ENCODE data around the gene USP6.
A peak's percentile ranks its signal among the peaks of the same experiment; 100 is the strongest.
"Not testable (repeated sequence)": the region's sequence is repeated elsewhere in the genome, so short reads cannot be mapped to it uniquely, and the experiment has no call there.

The USP6 gene

DNA sequence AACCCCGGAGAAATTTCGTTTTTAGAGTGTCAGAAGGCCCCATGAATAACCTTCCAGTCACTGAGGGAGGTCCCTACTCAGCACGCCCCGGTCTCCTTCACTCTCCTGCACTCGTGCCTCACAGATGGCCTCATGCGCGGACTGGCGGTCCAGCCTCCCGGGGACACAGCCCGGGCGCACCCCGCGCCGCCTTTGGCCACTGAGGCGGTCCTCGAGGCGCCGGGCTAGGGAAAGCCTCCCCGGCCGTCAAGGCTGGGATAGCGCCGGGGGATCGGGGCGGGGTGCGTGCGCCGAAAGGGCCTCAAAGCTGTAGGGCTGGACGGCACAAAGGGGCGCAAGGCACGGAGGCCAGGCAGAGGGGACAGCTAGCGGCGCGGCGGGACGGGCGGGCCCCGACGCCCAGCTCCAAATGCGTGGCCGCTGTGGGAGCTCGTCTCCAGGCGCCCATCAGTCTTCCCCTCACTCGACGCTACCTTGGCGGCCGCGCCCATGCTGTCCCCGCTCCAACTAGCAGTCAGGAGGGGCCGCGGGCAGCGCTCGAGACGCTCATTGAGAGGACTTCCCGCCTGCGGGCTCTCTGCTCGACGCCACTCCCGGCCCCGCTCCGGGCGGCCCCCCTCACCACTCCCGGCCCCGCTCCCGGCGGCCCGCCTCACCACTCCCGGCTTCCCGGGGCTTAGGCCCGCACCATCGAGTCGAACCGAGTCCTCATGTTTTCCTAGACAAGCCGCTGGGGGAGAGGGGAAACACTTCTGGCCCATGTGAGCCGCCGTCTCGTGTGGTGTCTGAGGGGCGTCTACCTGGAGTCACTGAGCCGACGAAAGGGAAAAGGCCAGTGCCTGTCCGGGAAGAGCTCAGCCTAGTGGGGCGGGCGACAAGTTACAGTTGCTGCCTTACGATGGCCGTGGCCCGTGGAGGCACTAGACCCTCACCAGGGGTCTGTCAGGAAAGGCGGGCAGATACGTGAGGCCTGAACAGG is at the start of gene USP6:
Gene USP6 (plus strand): TSS at position 360 of the 979 bp plus-strand sequence. CDS start 14,336 bp downstream, outside the sequence.
- DNase-seq = no peak

DNA sequence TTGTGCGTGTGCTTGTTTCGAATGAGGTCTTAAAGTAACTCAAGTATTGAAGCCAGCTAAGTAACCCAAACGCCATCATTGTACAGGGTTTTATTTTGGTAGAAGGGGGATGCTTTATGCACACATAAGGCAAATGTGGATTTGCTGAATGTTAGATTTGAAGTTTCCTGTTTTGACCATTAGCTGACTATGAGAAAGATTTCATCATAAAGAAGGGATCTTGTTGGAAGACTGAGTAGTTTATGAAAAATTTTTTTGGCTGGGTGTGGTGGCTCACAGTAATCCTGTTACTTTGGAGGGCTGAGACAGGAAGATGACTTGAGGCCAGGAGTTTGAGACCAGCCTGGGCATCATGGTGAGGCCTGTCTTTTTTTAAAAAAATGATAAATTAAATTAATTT is 47.6 kb upstream of the USP6 start:
- no peak for DNase-seq

DNA sequence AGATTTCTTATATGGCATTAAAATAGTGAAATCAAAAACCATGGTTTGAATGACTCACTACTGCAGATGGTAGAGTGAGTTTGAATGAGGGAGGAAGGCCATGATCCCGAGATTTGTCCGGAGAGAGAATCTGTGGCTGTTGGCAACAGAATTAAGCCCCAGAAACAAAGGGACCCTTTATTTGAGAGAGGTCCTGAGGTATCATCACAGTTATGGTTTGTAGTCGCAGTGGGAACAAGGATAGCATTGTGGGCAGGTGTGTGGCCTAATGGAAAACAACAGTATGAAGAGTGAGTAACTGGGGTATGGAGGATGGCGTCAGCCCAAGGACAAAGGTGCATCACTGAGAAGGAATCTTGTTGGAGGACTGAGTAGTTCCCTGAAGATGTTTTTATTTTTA is 46.1 kb upstream of the USP6 start:
- DNase-seq = no peak

DNA sequence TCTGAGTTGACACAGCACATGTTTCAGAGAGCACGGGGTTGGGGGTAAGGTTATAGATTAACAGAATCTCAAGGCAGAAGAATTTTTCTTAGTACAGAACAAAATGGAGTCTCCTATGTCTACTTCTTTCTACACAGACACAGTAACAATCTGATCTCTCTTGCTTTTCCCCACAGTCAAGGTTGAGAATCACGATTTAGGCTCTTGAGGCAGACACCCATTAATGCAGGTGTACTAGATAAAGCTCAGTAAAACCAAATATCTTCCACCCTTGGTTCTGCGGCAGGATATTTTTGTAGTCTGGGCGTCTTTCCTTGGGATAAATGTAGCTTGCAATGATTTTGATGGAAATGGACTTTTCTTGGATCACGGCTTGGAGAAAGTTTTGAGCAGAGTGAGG is 40.4 kb upstream of the USP6 start:
- not testable (repeated sequence) for DNase-seq

DNA sequence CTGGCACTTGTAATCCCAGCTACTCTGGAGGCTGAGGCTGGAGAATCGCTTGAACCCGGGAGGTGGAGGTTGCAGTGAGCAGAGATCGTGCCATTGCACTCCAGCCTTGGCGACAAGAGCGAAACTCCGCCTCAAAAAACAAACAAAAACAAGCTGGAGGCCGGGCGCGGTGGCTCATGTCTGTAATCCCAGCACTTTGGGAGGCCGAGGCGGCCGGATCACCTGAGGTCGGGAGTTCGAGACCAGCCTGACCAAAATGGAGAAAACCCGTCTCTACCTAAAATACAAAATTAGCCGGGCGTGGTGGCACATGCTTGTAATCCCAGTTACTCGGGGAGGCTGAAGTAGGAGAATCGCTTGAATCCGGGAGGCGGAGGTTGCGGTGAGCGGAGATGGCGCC is 38.6 kb upstream of the USP6 start:
- not testable (repeated sequence) for DNase-seq

DNA sequence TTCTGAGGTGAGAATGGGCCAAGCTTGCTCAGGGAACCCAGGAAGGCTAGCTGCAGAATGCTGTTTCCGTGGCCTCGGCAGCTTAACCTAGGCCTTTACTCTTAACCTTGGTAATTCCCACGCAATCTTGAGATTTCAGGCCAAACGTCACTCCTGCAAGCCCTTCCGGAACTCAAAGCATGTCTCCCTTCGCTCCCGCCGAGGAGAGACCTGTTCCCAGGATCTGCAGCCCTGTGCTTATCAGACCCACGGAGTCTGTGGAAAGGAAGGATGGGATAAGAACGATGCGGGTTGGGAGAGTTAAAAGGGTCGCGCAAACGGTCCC is 38.1 kb upstream of the USP6 start:
- no peak for DNase-seq

DNA sequence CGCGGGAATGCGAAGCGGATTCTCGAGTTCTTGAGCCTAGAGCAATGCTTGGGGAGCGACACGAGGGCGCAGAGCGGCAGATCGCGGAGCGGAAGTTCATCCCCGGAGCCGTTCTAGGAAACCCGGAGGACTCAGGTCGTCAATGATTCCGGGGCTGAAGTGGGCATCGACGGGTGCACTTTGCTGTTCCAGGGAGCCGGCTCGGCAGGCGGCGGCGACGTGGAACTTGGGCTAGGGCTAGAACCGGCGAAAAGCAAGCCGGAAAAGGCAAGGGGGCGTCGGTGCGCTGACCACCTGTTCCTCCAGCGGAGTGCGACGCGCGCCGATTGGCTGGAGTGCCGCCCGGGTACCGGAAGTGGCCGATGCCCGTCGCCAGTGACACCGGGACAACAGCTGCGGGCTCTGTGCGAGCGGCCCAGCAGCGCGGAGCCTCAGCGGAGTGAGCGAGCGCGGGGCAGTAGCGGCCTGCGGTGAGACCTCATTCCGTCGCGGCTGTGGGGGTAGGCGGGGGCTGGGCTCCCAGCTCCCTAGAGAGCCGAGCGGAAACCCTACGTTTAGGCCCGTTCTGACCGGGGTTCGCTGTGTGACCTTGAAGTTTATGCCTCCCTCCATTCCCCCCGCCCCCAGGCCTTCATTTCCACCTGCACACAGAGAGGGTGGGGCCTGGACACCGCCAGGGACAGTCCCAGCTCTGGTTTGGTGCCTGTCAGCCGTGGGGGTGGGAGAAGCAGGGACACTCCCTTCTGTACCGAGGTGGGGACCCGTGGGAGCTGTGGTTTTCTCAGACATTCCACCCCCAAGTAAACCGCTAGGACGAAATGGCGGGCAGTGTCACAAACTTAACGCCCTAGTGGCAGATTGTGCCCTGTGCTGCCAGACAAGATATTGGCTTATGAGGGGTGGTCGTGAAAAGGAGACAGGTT is 37.5 kb upstream of the USP6 start, which contains the start of gene ZFP3:
Gene ZFP3 (plus strand): TSS at position 362 of the 923 bp plus-strand sequence. CDS start 13,038 bp downstream, outside the sequence.
- peak; percentile 76 for DNase-seq

DNA sequence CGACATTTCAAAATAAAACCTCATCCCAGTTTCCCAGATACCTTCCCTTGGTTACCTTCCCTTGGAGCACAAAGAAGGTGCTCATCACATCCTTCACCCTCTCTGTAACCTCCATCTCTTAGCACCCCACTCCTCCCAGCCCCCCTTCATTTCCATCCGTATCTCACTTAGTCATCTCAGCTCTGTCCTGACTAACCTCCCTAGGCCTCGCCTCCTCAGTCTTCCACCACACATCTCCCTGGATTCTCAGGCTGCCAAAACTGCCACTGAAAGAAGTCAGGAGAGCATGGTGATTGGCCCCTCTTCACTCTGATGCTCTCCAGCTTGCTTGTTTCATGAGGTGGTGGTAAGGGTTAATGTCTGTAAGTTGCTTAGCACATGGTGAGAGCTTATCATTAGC is 35.2 kb upstream of the USP6 start:
- DNase-seq = no peak

DNA sequence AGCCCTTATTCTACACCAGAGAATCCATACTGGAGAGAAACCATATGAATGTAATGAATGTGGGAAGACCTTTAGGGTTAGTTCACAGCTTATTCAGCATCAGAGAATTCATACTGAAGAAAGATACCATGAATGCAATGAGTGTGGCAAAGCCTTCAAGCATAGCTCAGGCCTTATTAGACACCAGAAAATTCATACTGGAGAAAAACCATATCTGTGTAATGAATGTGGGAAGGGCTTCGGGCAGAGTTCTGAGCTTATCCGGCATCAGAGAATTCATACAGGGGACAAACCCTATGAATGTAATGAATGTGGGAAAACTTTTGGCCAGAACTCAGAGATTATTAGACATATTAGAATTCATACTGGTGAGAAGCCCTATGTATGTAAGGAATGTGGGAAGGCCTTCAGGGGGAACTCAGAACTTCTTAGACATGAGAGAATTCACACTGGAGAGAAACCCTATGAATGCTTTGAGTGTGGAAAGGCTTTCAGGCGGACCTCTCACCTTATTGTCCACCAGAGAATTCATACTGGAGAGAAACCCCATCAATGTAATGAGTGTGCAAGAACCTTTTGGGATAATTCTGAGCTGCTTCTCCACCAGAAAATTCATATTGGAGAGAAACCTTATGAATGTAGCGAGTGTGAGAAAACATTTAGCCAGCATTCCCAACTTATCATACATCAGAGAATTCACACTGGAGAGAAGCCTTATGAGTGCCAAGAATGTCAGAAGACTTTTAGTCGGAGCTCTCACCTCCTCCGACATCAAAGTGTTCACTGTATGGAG is 23.4 kb upstream of the USP6 start:
- no peak for DNase-seq

DNA sequence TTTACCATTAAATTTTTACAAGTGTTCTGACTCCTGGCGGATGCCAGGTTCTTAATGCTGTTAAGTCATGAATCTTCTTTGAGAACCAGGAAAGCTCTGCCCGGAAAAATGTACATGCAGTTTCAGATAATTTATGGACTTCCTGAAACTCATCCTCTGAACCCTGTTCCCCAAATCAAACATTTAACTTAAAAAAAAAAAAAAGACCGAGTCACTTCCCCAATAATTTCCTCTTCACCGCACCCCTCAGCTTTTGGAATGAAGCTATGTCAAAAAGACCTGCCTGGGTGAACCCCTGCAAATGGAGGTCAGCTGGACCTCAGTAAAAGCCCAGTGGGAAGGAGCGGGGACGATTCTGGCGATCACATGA is 19.1 kb upstream of the USP6 start:
- no peak for DNase-seq

DNA sequence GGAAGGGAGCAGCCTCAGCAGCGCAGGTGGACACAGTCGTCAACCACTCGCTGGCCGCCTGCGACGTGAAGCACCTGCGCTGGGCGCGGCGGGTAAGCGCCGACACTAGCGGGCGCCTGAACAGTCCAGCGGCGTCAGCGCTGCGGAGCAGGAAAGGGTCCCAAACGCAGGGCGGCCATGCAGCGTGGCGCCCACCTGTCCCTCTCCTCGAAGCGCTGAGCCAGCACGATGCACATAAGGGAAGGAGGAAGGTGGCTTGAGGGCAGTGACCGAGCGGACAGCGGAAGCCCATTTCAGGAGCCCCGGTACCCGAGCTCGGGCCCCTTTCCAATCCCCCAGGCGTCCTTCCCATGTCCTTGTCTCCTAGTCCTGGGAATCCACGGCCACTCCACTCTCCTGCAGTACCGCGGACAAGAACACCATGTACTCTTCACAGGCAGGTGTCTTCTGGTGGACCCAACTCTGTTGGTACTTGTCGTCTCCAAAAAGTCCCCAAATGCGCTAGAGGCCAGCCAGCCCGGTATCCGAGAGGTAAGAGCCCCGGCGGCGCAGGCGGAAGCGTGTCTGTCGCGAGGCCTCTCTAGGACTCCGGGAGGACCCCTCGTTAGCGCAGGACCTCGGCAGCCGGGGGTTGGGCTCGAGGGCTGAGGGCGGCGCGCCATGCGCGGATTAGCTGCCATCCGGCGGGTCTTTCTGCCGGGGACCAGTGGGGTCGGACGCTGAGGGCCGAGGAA is 18.6 kb upstream of the USP6 start:
- DNase-seq = peak; percentile 14

DNA sequence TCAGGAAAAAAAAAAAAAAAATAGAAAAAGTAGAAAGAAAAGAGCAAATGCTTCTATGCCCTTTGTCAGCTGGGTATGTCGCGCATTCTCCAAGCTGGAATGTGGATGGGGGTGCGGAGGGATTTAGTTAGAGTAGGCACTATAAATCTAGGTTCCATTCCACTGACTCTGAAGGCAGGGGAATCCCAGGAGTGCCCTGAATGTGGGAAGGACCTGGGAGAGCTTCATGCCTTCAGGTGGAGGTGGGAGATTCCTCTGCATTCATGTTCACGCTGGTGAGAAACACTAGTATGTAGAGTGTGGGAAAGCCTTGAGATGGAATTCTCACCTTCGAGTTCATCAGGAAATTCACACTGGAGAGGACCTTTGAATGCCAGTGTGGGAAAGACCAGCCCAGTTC is 16.6 kb upstream of the USP6 start:
- no peak for DNase-seq

DNA sequence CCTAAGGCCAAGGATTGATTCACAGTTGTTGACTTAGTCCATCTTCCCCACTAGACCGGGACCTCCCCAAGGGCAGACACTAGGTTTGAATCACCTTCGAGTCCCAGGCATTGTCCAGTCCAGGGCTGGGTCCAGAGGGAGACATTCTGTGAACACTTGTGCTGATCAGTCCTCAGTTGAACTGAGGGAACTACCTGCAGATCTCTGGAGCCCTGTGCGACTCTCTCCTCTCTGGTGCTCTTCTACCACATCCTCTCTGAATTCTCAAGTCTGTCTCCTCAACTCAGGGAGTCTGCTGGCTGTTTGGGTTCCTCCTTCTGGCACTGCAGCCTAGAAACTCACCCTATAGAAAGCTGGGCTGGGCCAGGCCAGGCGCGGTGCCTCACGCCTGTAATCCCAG is 15.0 kb upstream of the USP6 start:
- DNase-seq = no peak

DNA sequence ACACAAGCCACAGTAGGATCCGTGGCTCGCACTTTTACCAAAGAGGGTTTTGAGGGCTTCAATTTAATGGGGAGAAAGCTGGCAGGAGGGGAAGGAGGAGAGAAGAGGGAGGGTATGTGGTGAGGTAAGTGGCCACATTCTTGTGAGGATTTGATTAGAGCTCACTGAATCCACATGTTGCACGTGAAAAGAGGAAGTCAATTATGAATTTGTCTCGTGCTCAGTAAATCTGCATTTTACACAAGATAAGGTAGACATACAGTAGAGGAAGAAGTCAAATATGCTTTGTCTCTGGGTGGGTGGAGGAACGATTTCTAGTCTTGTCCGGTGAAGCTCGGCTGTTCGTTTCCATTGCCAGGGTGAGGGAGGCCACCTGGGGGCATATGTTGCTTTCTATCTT is 5.0 kb upstream of the USP6 start:
- no peak for DNase-seq

DNA sequence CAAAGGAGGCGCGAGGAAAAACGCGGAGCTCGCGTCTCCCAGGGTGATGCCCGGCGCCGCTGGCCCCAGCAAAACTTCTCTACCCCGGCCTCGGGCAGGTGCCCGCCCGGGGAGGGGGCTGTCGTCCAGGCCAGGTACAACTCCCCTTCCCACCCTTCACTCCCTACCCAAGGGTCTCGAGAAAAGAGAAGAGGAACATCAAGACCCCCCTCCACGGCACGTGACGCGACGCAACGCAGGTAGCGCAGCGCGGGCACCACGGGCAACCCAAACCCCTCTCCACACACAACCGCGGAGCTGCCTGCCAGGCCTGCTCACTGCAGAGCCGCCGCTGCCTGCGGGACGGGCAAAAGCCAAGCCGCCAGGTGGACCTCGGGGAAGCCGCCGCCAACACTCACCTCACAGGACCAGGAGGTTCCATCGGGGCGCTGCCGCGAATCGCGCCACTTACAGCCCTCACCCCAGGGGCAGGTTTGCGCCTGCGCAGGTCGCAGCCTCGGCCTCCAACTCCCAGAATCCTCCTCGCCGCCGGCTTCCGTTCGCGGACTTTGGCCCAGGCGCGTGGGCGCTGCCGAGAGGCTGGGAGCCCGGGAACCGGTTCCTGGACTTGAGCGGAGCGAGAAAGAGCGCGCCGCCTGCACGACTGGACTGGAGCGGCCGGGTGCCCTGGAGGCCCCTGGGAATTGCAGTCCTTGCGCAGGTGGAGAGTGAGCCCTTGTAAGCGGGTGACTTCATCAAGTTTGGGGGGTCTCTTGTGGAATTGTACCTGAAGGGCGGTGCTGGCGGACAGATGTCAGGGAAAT is 4.2 kb upstream of the USP6 start, which contains the start of gene ZNF232:
Gene ZNF232 (minus strand): TSS at position 477 of the 803 bp plus-strand sequence. CDS start 56 bp downstream, at position 421.
- DNase-seq = peak; percentile 85

DNA sequence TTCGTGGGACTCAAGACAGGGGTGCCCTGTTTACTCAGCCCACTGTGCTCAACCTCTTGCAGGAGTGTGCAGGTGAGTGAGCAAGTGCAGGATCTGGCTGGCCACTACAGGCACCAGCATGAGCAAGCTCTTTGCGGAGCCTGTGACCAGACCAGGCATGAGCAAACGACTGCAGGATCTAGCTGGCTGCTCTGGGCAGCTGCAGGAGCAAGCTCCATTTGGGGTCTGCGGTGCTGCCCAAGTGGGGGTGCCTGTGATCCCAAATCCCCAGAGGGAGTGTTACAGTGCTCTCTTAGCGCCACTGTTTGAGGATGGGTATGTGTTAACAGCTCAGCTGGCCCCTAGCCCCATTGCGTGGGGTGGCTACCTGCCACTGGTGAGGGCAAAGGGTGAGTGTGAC is 2.4 kb downstream of the USP6 start:
- no peak for DNase-seq

DNA sequence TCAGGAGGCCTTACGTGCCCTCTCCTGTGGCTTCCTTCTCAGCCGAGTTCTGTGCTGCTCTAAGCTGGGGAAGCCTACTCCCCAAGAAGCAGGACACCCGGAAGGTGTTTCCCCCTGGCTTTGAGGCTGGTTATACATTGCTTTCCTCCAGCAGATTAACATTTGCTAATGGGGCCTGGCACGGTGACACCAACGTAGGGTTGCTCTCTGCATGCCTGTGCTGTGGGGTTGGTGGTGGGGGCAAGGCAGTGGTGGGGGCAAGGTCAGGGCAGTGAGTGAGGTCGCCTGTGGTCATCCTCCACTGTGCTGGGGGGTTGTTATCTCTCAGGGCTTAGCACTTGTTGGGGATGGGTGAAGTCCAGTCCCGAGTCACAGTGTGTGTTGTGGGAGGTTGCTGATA is 4.2 kb downstream of the USP6 start:
- DNase-seq = no peak

DNA sequence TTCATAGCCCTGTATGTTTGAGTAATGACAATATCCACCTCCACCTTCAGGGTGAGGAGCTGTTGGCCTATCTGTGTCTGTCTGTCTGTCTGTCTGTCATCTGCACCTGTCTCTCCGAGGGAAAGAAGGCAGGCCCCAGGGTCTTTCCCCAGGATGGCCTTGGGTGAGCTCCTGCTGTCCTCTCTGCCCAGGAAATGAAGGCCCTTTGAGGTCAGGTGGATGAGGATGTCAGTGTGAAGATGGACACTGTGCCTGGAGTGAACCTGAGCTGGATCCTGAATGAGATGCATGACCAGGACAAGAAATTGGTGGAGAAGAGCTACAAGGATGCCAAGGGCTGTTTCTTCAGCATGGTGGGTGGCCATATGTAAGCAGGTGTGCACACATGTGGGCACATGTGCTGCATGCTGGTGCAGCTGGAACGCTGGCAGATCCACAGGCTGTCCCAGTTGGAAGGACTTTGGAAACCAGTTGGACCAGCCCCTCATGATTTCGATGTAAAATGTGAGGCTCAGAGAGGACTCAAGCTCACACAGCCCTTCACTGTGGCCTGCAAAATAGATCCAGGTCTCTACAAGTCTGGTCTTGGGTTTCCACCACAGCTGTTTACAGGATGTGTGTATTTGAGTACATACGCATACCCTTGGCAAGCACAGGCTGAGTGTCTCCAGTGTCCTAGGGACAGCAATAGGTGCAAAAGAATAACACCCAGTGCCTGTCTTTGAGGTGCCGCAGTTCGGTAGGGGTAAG is 4.8 kb downstream of the USP6 start:
- not testable (repeated sequence) for DNase-seq

DNA sequence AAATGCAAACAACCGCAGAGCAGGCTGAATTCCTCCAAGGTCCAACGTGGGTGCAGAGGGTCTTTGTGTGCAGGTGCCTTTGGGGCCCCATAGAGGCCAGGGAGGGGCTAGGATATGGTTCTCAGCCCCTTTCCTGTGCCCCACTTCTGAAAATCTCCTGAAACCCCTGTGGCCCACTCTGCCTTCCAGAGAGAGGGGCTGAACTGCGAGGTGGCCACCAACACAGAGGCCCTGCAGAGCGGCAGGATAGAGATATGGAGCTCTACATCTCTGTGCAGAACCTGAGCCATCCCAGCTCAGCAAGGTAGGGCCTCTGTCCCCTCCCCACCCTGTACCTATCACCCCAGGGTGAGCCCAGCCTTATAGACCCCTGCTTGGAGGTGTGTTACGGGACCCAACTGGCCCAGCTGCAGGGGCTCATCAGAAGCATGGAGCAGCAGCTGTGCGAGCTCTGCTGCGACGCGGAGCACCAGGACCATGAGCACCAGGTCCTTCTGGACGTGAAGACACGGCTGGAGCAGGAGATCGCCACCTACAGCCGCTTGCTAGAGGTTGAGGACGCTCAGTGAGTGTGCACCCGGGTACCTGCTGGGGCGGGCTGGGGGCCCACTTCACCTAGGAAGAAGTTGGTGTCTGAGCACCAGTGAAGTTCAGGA is 5.5 kb downstream of the USP6 start:
- DNase-seq = no peak

DNA sequence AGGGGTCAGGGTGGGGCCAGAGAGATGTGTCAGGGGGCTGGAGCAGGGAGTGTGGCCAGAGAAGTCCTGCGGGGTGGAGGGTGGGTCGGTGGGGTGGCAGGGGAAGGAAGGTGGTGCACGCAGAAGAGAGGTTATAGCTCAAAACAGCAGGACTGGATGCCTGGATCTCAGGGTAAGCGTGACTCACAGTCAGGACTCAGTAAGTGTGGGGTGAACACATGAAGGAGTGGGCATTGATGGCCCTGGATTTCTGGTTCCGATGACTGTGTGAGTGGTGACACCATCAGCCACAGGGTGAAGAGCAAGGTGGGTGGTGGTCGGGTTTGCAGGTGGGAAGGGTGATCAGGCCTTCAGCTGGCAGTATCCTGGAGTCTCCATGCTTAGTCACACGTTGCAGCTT is 6.2 kb downstream of the USP6 start:
- DNase-seq = not testable (repeated sequence)

All from T1000 (cell line).